ENCODE measurements around the gene IRF1. TPM values are rescaled to one million over a fixed set of nuclear protein-coding genes. Genes with fewer than 3 reads are reported as not detected.

Gene IRF1
- total RNA-seq, 4 donors from 2014 or later: 24.6 to 49.7 (median 32.1) TPM

DNA sequence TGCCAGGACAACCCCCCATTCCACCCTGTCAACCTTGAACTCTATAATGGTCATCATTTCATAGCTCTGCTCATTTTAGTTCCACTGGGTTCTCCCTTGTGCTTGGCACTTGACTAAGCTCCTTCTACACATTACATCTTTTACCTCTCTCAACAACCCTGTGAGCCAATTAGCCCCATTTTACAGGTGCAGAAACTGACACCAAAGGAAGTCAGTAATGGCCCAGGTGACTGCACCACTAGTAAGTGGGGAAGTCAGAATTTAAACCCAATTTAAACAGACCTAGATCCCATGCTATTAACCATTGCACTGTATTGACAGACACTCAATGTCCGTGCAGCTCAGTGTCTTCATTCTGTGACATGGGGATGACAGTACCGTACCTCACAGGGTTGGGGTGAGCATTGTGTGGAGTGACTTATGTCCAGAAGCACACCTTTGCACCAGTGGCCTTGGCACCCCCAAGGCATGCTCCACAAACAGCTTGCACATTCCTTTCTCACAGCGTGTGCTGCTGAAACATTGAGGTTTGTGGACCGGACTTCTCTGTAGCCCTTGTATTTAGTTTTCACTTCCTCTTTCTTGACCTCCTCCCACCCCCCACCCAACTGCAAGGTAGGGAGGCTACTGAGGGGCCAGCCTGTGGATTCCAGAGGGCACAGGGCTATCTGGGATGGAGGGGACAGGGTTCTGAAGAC, 23.1 kb downstream of the IRF1 start:
- DNase-seq: peak in 1 of 2 donors; percentile 0
- Histone ChIP-seq H3K4me1 (peaks cover 13 to 39% of the 10 kb centered on the region in 2 donors), H3K4me3 (replicated peaks in 1 of 3) (no peak overlapping the region), H3K27ac (no peak overlapping the region), H3K9me3 (no peaks in the 10 kb centered on the region), H3K36me3 (no peaks in the 10 kb centered on the region), H3K27me3 (no peaks in the 10 kb centered on the region)
- WGBS, 2 donors: 87 to 94% methylated on average over 4 of the region's 4 CpGs
- intact Hi-C loops (cut with DNase I): no loop called here
- no peak for TF ChIP-seq POLR2A (IDR thresholded peaks at IDR 0.05)
- TF ChIP-seq, protein P1, sequence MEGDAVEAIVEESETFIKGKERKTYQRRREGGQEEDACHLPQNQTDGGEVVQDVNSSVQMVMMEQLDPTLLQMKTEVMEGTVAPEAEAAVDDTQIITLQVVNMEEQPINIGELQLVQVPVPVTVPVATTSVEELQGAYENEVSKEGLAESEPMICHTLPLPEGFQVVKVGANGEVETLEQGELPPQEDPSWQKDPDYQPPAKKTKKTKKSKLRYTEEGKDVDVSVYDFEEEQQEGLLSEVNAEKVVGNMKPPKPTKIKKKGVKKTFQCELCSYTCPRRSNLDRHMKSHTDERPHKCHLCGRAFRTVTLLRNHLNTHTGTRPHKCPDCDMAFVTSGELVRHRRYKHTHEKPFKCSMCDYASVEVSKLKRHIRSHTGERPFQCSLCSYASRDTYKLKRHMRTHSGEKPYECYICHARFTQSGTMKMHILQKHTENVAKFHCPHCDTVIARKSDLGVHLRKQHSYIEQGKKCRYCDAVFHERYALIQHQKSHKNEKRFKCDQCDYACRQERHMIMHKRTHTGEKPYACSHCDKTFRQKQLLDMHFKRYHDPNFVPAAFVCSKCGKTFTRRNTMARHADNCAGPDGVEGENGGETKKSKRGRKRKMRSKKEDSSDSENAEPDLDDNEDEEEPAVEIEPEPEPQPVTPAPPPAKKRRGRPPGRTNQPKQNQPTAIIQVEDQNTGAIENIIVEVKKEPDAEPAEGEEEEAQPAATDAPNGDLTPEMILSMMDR (IDR thresholded peaks at IDR 0.05): no peak

DNA sequence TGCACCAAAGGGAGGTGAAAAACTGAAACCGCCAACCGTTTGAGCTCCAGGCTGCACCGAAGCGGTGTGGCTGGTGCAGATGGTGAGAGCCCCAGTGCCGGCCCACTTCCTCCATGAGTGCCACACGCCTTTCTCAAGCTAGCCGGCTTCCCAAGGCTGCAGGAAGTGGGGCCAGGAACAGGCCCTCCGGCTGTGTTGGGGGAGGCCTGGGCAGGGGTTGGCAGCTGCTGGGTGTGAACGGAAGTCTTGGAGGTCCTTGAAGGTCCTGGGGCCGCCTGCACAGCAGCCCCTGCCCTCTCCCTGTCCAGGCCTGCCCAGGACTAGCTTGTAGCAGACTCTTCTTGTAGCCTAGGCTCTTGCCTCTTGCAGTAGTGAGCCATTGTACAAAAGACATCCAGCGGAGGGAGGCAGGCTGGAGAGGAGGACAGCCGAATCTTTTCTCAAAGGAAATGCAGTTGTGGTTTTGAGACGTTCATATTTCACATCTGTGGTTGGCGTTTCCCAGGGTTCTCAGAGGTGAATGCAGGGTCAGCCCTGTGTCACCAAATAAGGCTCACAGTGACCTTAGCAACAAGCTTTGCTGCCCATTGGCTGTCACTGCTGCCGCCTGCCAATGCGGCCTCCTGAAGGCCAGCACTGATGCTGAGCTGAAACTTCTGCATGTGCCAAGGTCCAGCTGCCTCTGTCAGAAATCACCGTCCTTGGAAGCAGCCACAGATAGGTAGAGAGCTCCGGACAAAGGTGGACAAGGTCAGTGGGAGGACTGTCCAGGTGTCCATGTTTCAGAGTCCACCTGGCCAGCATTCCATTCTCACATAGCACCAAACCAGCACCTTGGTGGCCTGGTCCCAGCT, 23.9 kb downstream of the IRF1 start:
- Histone ChIP-seq H3K27ac (peak overlapping the region in 1 of 3 donors; percentile 48), H3K4me3 (replicated peaks in 1 of 3) (no peak overlapping the region), H3K9me3 (no peaks in the 10 kb centered on the region), H3K27me3 (no peaks in the 10 kb centered on the region), H3K4me1 (peaks cover 13 to 39% of the 10 kb centered on the region in 2 donors), H3K36me3 (no peaks in the 10 kb centered on the region)
- 55 to 61% methylated on average over 17 of the region's 18 CpGs for WGBS, 2 donors
- no peak for TF ChIP-seq POLR2A (IDR thresholded peaks at IDR 0.05)
- TF ChIP-seq, protein P1 (IDR thresholded peaks at IDR 0.05): no peak
- DNase-seq: no peak
- intact Hi-C loops (cut with DNase I): no loop called here

DNA sequence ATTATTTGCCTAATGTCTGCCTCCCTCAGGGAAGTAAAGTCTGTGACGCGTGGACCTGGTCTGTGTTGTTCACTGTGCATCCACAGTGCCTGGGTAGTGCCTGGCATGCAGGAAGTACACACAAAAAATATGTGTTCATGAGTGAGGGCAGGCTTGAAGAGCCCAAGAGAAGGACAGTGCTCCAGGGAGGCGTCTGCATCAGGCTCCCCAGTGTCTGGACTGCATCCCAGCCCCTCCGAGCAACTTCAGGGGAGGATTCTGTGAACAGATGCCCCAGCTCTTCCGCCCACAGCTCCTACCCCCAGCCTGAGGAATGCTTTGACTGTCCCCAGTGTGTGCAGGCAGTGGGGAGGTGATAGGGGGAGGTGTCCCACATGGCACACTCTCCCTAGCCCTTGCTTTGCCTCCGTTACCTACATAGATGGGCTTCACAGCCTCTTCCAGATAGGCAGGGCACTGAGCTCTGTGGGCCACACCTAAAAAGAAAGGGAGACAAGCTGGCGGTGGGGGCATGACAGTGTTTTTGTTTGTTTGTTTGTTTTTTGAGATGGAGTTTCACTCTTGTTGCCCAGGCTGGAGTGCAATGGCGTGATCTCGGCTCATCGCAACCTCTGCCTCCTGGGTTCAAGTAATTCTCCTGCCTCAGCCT, 25.4 kb downstream of the IRF1 start:
- intact Hi-C loops (cut with DNase I): no loop called here
- DNase-seq: no peak
- no peaks in the 10 kb centered on the region for H3K27me3 ChIP-seq
- 77 to 90% methylated on average over 9 to 10 of the region's 10 CpGs for WGBS, 2 donors
- H3K9me3 ChIP-seq: no peaks in the 10 kb centered on the region
- H3K36me3 ChIP-seq: no peaks in the 10 kb centered on the region
- TF ChIP-seq, protein P1 (IDR thresholded peaks at IDR 0.05): no peak
- no peak for TF ChIP-seq POLR2A (IDR thresholded peaks at IDR 0.05)
- H3K4me3 ChIP-seq (replicated peaks in 1 of 3): no peak overlapping the region
- peaks cover 13 to 39% of the 10 kb centered on the region in 2 donors for H3K4me1 ChIP-seq
- peak overlapping the region in 2 of 3 donors; percentile 80 to 82 for H3K27ac ChIP-seq

DNA sequence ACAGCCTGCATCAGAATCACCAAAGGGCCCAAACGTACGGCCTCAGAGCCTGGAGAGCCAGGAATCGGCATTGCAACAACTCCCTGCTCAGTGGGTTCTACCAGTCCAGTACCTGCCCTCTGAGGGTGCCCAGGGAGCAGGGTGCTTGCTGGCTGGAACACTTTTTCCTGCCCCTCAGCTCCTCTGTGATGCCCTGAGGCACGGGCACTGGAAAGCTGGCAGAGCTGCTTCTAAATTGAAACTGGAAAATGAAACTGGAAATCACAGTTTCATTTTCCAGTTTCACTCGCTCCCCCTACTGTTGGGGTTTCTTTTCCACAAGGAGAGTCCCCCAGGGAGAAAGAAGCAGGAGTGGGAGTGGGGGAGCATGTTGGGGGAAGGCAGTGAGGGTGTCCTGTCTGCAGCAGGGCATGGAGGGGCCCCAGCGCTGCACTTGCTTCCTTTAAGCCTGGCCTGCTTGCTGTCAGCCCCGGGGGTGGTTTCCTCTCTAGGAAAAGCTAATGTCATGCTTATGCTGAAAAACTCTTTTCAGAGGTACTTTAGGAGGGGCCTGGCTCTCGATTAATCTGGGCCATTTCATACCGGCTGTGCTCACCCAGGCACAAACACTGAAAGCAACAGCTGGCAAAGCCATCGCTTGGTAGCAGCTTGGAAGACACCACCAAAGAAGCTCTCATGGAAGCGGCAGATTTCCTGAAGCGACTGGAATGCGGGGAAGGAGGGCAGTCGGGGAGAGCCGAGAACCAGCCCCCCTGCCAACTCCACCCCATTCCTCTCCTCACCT, 26.2 kb downstream of the IRF1 start:
- WGBS, 2 donors: 22 to 27% methylated on average over 14 to 15 of the region's 15 CpGs
- peaks cover 13 to 47% of the 10 kb centered on the region in 2 donors for H3K4me1 ChIP-seq

More for the DNA sequence above, 26.2 kb downstream of the IRF1 start:
- no peak for TF ChIP-seq POLR2A (IDR thresholded peaks at IDR 0.05)
- TF ChIP-seq, protein P1 (IDR thresholded peaks at IDR 0.05): peak in 2 of 6 experiments; percentile 19 to 21
- peak; percentile 60 to 66 for DNase-seq
- no peaks in the 10 kb centered on the region for H3K36me3 ChIP-seq
- intact Hi-C loops (cut with DNase I): no loop called here
- no peaks in the 10 kb centered on the region for H3K9me3 ChIP-seq
- peak overlapping the region; percentile 62 to 82 (median 80) for H3K27ac ChIP-seq
- no peaks in the 10 kb centered on the region for H3K27me3 ChIP-seq
- H3K4me3 ChIP-seq (replicated peaks in 1 of 3): no peak overlapping the region

All from thyroid gland (tissue), 4 donors.